ENCODE measurements around the gene FOXP4. TPM values are rescaled to one million over a fixed set of nuclear protein-coding genes. Genes with fewer than 3 reads are reported as not detected.
A peak's percentile ranks its signal among the peaks of the same experiment; 100 is the strongest.

The FOXP4 gene
- total and polyA plus RNA-seq, 2 of the 13 experiments (the other 11 are each of a cell fraction or from before 2014, with no cell fraction given): 11.0 to 12.4 TPM

DNA sequence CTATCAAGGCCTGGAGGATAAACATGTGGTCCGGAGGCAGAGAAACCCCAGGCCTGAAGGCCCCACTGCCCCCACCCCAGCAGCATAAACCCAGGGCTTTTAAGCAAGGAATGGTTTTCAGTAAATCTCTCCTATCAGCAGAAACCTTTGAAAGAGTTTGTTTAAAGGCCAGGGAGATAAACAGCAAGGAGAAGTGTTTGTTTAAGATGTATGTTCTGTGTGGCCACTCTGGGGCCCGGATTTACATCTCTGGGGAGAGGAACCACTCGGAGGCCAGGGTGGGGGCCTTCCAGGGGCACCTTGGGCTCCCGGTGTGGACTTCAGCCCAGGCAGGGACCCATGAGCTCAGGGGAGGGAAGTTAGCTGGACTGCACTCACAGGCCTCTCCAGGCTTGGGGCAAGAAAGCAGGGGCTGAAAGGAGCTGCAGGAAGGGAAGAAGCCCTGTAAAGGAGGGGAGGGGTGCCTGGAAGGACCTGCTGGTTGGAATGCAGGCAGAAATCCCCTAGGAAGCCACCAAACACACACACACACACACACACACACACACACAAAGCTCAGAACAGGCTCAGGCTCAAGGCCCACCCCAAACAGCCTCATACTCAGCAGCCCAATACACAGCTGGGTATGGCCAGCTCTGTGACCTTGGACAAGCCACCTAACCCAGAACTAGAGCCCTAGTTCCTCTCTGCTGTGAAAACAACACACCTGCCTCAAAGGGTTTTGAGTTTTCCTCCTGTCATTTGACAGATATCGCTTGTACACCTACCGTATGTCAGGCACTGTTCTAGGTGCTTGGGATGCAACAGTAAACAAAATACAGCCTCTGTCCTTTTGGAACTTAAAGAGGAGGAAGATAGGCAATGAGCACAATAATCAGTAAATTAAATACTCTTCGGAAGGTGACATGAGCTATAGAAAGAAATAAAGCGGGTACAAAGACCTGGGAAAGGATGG lies 26.2 kb upstream of the FOXP4 start (continued):
- TF ChIP-seq TCF12 (IDR thresholded peaks at IDR 0.05): no peak
- TF ChIP-seq TCF12 (CRISPR knock-in tag; IDR thresholded peaks at IDR 0.05): peak; percentile 92; the same call in 1 of the 2 replicates
- peak; percentile 60; the same call in 1 of the 2 replicates for TF ChIP-seq SPEN (CRISPR knock-in tag; IDR thresholded peaks at IDR 0.05; ENCODE audit: low read depth)
- TF ChIP-seq ZSCAN9 (CRISPR knock-in tag; IDR thresholded peaks at IDR 0.05; ENCODE audit: borderline replicate concordance): no peak
- TF ChIP-seq ZNF850 (CRISPR knock-in tag; conservative IDR thresholded peaks at IDR 0.05): no peak
- TF ChIP-seq, protein P1, sequence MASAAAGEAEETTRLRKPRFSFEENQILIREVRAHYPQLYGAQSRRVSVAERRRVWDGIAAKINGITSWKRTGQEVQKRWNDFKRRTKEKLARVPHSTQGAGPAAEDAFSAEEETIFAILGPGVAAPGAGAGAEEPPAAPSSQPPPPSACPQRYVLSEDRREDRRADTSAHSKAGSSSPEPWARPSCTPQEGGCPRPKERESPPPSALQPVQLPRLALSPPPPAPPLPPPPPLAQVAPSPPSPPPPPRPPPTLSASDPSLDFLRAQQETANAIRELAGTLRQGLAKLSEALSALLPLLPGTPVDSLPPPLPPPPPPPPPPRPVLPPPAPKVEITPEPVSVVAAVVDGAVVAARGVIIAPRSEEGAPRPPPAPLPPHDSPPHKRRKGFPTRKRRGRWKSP (CRISPR knock-in tag; IDR thresholded peaks at IDR 0.05): 0 out of 2 replicates have a peak, but pooled peaks have one; percentile 25
- TF ChIP-seq ISX (CRISPR knock-in tag; conservative IDR thresholded peaks at IDR 0.05): peak; percentile 57; the same call in 1 of the 2 replicates
- TF ChIP-seq FOXC1 (CRISPR knock-in tag; IDR thresholded peaks at IDR 0.05; ENCODE audit: borderline replicate concordance): peak; percentile 69; the same call in 1 of the 2 replicates
- TF ChIP-seq, protein P2, sequence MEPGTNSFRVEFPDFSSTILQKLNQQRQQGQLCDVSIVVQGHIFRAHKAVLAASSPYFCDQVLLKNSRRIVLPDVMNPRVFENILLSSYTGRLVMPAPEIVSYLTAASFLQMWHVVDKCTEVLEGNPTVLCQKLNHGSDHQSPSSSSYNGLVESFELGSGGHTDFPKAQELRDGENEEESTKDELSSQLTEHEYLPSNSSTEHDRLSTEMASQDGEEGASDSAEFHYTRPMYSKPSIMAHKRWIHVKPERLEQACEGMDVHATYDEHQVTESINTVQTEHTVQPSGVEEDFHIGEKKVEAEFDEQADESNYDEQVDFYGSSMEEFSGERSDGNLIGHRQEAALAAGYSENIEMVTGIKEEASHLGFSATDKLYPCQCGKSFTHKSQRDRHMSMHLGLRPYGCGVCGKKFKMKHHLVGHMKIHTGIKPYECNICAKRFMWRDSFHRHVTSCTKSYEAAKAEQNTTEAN (CRISPR knock-in tag; conservative IDR thresholded peaks at IDR 0.05): peak; percentile 52
- TF ChIP-seq ONECUT2 (CRISPR knock-in tag; IDR thresholded peaks at IDR 0.05): no peak
- peak; percentile 54 for TF ChIP-seq SAP130 (CRISPR knock-in tag; IDR thresholded peaks at IDR 0.05; ENCODE audit: low read depth)
- TF ChIP-seq, protein P3, sequence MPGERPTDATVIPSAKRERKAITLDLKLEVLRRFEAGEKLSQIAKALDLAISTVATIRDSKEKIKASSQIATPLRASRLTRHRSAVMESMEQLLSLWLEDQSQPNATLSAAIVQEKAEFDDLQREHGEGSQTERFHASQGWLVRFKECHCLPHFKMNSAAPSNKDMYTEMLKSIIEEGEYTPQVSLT (CRISPR knock-in tag; IDR thresholded peaks at IDR 0.05; ENCODE audit: borderline replicate concordance, low read depth): no peak
- no peak for TF ChIP-seq ZNF264 (CRISPR knock-in tag; IDR thresholded peaks at IDR 0.05)
- peak; percentile 74 for TF ChIP-seq ZMYM4 (CRISPR knock-in tag; IDR thresholded peaks at IDR 0.05)
- peak; percentile 58; the same call in 1 of the 2 replicates for TF ChIP-seq ZGPAT (CRISPR knock-in tag; IDR thresholded peaks at IDR 0.05)
- TF ChIP-seq YY1 (IDR thresholded peaks at IDR 0.05; ENCODE audit: insufficient read depth, insufficient replicate concordance, low read depth, low read length): peak; percentile 66
- TF ChIP-seq ZNF772 (CRISPR knock-in tag; IDR thresholded peaks at IDR 0.05): peak; percentile 86
- TF ChIP-seq ZNF143 (CRISPR knock-in tag; IDR thresholded peaks at IDR 0.05): 0 out of 2 replicates have a peak, but pooled peaks have one; percentile 35
- TF ChIP-seq, protein P4, sequence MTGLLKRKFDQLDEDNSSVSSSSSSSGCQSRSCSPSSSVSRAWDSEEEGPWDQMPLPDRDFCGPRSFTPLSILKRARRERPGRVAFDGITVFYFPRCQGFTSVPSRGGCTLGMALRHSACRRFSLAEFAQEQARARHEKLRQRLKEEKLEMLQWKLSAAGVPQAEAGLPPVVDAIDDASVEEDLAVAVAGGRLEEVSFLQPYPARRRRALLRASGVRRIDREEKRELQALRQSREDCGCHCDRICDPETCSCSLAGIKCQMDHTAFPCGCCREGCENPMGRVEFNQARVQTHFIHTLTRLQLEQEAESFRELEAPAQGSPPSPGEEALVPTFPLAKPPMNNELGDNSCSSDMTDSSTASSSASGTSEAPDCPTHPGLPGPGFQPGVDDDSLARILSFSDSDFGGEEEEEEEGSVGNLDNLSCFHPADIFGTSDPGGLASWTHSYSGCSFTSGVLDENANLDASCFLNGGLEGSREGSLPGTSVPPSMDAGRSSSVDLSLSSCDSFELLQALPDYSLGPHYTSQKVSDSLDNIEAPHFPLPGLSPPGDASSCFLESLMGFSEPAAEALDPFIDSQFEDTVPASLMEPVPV (CRISPR knock-in tag; IDR thresholded peaks at IDR 0.05): peak; percentile 68
- peak; percentile 56; the same call in 1 of the 2 replicates for TF ChIP-seq BRCA1 (CRISPR knock-in tag; IDR thresholded peaks at IDR 0.05)
- TF ChIP-seq RXRB (CRISPR knock-in tag; IDR thresholded peaks at IDR 0.05; ENCODE audit: borderline replicate concordance): 0 out of 2 replicates have a peak, but pooled peaks have one; percentile 73
- peak; percentile 83 for TF ChIP-seq NR2F6 (IDR thresholded peaks at IDR 0.05)
- peak; percentile 17; the same call in 1 of the 2 replicates for TF ChIP-seq NR2F6 (CRISPR knock-in tag; IDR thresholded peaks at IDR 0.05)
- TF ChIP-seq, protein P5, sequence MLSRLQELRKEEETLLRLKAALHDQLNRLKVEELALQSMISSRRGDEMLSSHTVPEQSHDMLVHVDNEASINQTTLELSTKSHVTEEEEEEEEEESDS (CRISPR knock-in tag; IDR thresholded peaks at IDR 0.05; ENCODE audit: borderline replicate concordance): peak; percentile 42; the same call in 1 of the 2 replicates

Data from HepG2 (cell line).